Tibial artery (tissue), 4 donors: ENCODE results near the gene MYO1G.

Source experiments
- DNase-seq, 2 donors: peaks; one replicate each; pipeline ENCODE4 v3.0.0-alpha.2; 2019
- H3K27ac ChIP-seq, 2 donors: fragments of 200-600 bp; sonication (generic) in 1 of 2; 1 replicate in 1 of 2; 2 replicates in 1 of 2; pipeline ENCODE4 v1.5.1; 2018 to 2019; ENCODE audit warnings: mild to moderate bottlenecking in 1 of 2
- H3K27me3 ChIP-seq, 2 donors: fragments of 200-600 bp; sonication (generic) in 1 of 2; one replicate each; pipeline versions ENCODE4 v1.5.1 to v1.6.0; 2016 to 2019
- H3K36me3 ChIP-seq, 3 donors: fragments of 200-600 bp; sonication (generic) in 2 of 3; one replicate each; pipeline ENCODE4 v1.5.1; 2016 to 2019; ENCODE audit warnings: mild to moderate bottlenecking in 2 of 3
- H3K4me1 ChIP-seq, 4 donors: fragments of 200-600 bp; sonication (generic) in 2 of 4; 1 replicate in 3 of 4; 2 replicates in 1 of 4; pipeline ENCODE4 v1.5.1; 2016 to 2019
- H3K4me3 ChIP-seq, 2 donors: fragments of 200-600 bp; sonication (generic) in 1 of 2; 1 replicate in 1 of 2; 2 replicates in 1 of 2; pipeline ENCODE4 v1.5.1; 2018 to 2019; ENCODE audit warnings: mild to moderate bottlenecking in 2 of 2
- H3K9me3 ChIP-seq, 3 donors: fragments of 200-600 bp; sonication (generic) in 1 of 3; one replicate each; pipeline ENCODE4 v1.5.1; 2016 to 2019
- intact Hi-C: fragments of 100-400 bp; cut with DNase I; formaldehyde crosslinking; loops from one replicate; pipeline ENCODE4 v1.15.0; 2023; ENCODE audit warnings: low total_unique reads
- TF ChIP-seq, protein P1 (sequence below), 2 experiments: fragments of 200-600 bp in 1 of 2; fragments of 450-650 bp in 1 of 2; IDR thresholded peaks; one replicate each; pipeline ENCODE4 v1.5.1; 2017 to 2019; ENCODE audit warnings: antibody characterized with exemption in 2 of 2, mild to moderate bottlenecking in 1 of 2, moderate library complexity in 1 of 2

The MYO1G gene

DNA sequence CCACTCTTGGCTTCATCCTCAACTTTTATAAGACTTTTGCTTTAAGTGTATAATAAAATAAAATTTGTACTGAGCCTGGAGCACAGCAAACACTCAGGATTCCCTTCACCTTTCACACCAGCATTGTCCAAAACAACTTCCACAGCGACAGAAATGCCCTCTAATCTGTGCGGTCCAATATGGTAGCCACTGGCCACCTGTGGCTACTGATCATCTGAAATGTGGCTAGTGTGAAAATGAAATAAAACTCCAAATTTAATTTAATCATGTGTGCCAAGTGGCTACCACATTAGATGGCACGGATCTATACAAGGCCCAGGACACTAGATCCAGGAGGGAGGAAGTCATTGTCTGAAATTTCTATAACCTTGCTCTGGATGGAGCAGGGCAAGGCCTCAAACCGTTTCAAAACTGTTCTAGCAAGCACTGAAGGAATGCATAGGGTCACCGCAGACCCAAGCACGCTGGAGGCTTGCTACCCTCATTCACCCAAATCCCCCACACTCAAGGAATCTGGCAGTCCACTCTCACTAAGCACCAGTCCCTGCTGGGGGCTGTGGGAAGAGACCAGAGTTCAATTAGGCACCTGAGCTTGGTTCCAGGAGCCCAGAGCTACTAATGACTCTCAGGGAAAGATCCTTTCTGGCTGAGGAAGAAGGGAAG lies 6.3 kb upstream of the MYO1G start:
- peak overlapping the region; percentile 94 to 95 for H3K27ac ChIP-seq
- DNase-seq, result no peak
- no peaks in the 10 kb centered on the region for H3K27me3 ChIP-seq
- H3K9me3 ChIP-seq, result no peaks in the 10 kb centered on the region
- TF ChIP-seq, protein P1, sequence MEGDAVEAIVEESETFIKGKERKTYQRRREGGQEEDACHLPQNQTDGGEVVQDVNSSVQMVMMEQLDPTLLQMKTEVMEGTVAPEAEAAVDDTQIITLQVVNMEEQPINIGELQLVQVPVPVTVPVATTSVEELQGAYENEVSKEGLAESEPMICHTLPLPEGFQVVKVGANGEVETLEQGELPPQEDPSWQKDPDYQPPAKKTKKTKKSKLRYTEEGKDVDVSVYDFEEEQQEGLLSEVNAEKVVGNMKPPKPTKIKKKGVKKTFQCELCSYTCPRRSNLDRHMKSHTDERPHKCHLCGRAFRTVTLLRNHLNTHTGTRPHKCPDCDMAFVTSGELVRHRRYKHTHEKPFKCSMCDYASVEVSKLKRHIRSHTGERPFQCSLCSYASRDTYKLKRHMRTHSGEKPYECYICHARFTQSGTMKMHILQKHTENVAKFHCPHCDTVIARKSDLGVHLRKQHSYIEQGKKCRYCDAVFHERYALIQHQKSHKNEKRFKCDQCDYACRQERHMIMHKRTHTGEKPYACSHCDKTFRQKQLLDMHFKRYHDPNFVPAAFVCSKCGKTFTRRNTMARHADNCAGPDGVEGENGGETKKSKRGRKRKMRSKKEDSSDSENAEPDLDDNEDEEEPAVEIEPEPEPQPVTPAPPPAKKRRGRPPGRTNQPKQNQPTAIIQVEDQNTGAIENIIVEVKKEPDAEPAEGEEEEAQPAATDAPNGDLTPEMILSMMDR (IDR thresholded peaks at IDR 0.05), result no peak
- intact Hi-C loops, result loop anchor here (10.0 kb wide), 1 partner anchor 380 kb away; the partner anchor contains the start of gene OGDH
- peaks cover 0 to 20% (median 17%) of the 10 kb centered on the region in 4 donors for H3K4me1 ChIP-seq
- peaks cover 17 to 50% (median 41%) of the 10 kb centered on the region in 3 donors for H3K36me3 ChIP-seq
- H3K4me3 ChIP-seq, result peak overlapping the region; percentile 56 to 61

DNA sequence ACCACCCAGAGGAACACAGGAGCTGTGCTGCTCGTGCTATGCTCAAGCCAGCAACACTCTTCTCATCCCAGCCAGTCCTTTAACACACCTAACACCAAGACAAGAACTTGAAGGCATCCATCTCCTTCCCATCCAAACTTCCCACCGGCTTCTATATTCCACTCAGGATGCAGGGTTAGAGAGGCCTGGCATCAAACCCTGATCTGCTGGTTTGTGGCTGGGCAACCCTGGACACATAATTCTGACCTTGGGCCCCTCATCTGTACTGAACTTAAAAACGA lies 5.6 kb upstream of the MYO1G start:
- no peak overlapping the region for H3K4me3 ChIP-seq
- no peaks in the 10 kb centered on the region for H3K9me3 ChIP-seq
- TF ChIP-seq, protein P1 (IDR thresholded peaks at IDR 0.05), result no peak
- H3K4me1 ChIP-seq, result peaks cover 0 to 20% (median 17%) of the 10 kb centered on the region in 4 donors
- intact Hi-C loops, result loop anchor here (10.0 kb wide), 1 partner anchor 380 kb away; the partner anchor contains the start of gene OGDH
- no peak overlapping the region for H3K27ac ChIP-seq
- H3K36me3 ChIP-seq, result peaks cover 17 to 57% (median 41%) of the 10 kb centered on the region in 3 donors
- H3K27me3 ChIP-seq, result no peaks in the 10 kb centered on the region
- no peak for DNase-seq

DNA sequence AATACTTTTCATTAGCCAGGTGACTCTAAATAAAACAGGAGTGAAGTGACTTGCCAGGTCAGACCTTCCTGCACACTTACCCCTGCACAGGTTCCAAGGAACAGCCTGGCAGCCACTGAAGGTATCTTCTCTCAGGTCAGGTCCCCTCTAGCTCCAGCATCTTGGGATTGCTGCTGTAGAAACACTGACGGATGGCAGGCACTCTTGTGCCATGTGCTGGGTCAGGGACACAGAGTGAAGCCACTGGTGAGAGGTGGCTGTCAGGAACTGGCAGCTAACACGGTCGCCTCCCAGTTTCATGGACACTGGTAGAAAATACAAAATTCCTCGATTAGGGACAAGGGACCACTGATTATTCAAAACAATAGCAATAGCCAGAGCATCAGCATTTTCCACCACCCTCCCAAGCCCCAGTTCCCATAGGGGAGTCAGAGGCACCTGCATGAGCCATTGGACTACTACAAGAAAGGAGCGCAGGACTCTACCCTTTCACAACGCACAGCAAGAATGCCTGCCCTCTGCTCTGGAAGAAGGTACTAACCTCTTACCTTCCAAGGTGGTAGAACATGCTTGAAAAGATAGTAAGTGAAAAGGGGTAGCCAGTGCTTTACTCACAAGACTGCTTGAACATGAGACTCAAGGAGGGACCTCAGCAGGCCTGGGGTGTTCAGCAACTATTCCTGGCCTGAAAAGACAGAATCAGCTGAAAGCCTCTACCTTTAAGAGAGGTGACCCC lies 5.1 kb upstream of the MYO1G start:
- no peaks in the 10 kb centered on the region for H3K9me3 ChIP-seq
- DNase-seq, result no peak
- H3K27me3 ChIP-seq, result no peaks in the 10 kb centered on the region
- peaks cover 17 to 62% (median 41%) of the 10 kb centered on the region in 3 donors for H3K36me3 ChIP-seq
- H3K4me1 ChIP-seq, result peaks cover 0 to 20% (median 17%) of the 10 kb centered on the region in 4 donors
- intact Hi-C loops, result loop anchor here (10.0 kb wide), 1 partner anchor 379 kb away; the partner anchor contains the start of gene OGDH
- no peak overlapping the region for H3K4me3 ChIP-seq
- H3K27ac ChIP-seq, result no peak overlapping the region
- TF ChIP-seq, protein P1 (IDR thresholded peaks at IDR 0.05), result no peak

DNA sequence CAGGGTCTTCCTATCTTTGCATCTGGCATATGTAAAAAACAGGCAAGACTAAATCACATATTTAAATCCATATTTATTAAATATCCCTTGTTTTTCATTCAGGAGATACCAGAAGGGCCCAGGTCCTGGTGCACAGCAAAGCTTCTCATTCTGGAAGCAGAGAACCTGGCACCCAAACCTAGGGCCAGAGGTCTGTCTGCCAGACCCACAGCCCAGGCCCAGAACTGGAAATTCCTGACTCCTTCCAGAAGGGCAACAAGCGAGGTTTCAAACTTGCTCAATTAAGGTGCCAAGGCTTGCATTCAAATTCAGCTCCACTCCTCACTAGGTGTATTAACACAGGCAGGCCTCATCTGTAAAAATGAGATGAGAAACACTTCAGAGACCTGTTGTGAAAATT lies 4.2 kb upstream of the MYO1G start:
- H3K4me1 ChIP-seq, result peaks cover 0 to 20% (median 17%) of the 10 kb centered on the region in 4 donors
- intact Hi-C loops, result loop anchor here (10.0 kb wide), 1 partner anchor 378 kb away; the partner anchor contains the start of gene OGDH
- H3K4me3 ChIP-seq, result no peak overlapping the region
- DNase-seq, result no peak
- H3K36me3 ChIP-seq, result peaks cover 17 to 71% (median 41%) of the 10 kb centered on the region in 3 donors
- H3K9me3 ChIP-seq, result no peaks in the 10 kb centered on the region
- no peaks in the 10 kb centered on the region for H3K27me3 ChIP-seq
- no peak overlapping the region for H3K27ac ChIP-seq
- TF ChIP-seq, protein P1 (IDR thresholded peaks at IDR 0.05), result no peak

DNA sequence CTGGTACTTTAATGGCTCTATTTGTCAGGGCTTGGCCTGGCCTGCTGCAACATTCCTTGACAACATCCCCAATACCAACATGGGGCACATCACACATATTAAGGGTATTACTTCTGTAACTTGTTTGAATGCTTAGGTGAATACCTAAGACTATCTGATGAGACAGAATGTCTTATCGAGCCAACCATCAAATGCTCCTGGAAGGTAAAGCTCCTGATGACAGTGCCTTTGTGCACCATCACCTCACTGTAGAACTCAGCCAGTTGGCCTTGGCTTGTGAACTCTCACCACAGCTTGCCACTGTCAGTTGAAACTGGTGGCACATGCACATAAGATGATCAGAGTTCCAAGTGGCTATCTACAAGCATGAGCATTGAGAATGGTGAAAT lies 3.7 kb upstream of the MYO1G start:
- Histone ChIP-seq H3K4me3 (no peak overlapping the region), H3K36me3 (peaks cover 17 to 75% (median 41%) of the 10 kb centered on the region in 3 donors), H3K27ac (no peak overlapping the region), H3K27me3 (no peaks in the 10 kb centered on the region), H3K4me1 (peaks cover 0 to 20% (median 17%) of the 10 kb centered on the region in 4 donors), H3K9me3 (no peaks in the 10 kb centered on the region)
- DNase-seq, result no peak
- intact Hi-C loops, result loop anchor here (10.0 kb wide), 1 partner anchor 378 kb away; the partner anchor contains the start of gene OGDH
- TF ChIP-seq, protein P1 (IDR thresholded peaks at IDR 0.05), result no peak
